Motor neuron (in vitro differentiated cells): ENCODE results near the gene SMG7. TPM values are rescaled to one million over a fixed set of nuclear protein-coding genes. Genes with fewer than 3 reads are reported as not detected.

ENCODE experiments used
- total RNA-seq, 8 experiments: library from RNA; unstranded; fragments of 300-600 nt; gene quantifications; 2 replicates each; pipeline versions ENCODE4 v1.2.3 to v1.2.4, GENCODE V29; 2022

SMG7 gene
- total RNA-seq, 8 experiments from 2014 or later = 12.0 to 51.6 (median 26.8) TPM

Other genes starting within 250 kb of the SMG7 start
- gene NMNAT2, start 54.1 kb upstream of the SMG7 start, total RNA-seq = 10 to 100 TPM in 5 of 8 experiments, 1 to 10 TPM in 1, under 1 TPM in 2; 0.25 to 68.9 (median 37.4) TPM
- 10 to 100 TPM in 1 of 8 experiments, 1 to 10 TPM in 3, under 1 TPM in 4; 0.27 to 24.8 (median 0.77) TPM for gene NCF2, start 118.0 kb downstream of the SMG7 start, total RNA-seq
- 100 to 1,000 TPM; 119 to 670 (median 172) TPM for gene ARPC5, start 163.3 kb downstream of the SMG7 start, total RNA-seq
- 1 to 10 TPM in 6 of 8 experiments, under 1 TPM in 2; 0.42 to 7.2 (median 1.4) TPM for gene APOBEC4, start 180.8 kb downstream of the SMG7 start, total RNA-seq